Measurements from ENCODE around the gene UBE2A. TPM values are rescaled to one million over a fixed set of nuclear protein-coding genes. Genes with fewer than 3 reads are reported as not detected.

Gene UBE2A
- total RNA-seq, 1 donor from 2014 or later: 35.8 TPM

DNA sequence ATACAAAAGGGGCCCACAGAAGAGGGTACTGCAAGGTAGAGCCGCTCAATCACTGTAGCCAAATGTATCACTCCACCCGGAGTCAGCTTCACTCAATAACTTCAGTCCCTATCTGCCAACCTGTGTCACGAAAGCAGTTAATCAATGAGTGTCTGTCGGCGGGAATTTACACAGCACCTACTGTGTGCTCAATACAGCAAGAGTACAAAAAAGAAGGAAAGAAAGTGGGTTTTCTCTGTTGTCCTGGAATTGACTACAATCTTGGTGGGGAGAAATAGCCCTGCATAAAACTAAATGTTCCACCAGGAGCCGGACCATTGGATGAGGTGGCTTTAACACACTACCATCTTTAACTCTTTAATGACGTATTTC lies 32.6 kb downstream of the UBE2A start:
- Histone ChIP-seq H3K4me3 (peak overlapping the region; percentile 67 to 76), H3K36me3 (no peaks in the 10 kb centered on the region), H3K27ac (peak overlapping the region; percentile 95), H3K9me3 (no peaks in the 10 kb centered on the region), H3K4me1 (no peaks in the 10 kb centered on the region), H3K27me3 (no peaks in the 10 kb centered on the region)
- intact Hi-C loops (cut with DNase I): loop anchor here (10.0 kb wide), 1 partner anchor 88 kb away; the partner anchor contains the start of gene SEPTIN6
- no peak for DNase-seq (ENCODE audit: extremely low spot score in 2 of 2)
- TF ChIP-seq CTCF (IDR thresholded peaks at IDR 0.05): no peak
- no peak for TF ChIP-seq POLR2A (IDR thresholded peaks at IDR 0.05)
- no peak for TF ChIP-seq POLR2AphosphoS5 (IDR thresholded peaks at IDR 0.05; ENCODE audit: insufficient read depth in 1 of 2, low read depth in 1 of 2)

- no peak for TF ChIP-seq POLR2A (IDR thresholded peaks at IDR 0.05)
- TF ChIP-seq POLR2AphosphoS5 (IDR thresholded peaks at IDR 0.05; ENCODE audit: insufficient read depth in 1 of 2, low read depth in 1 of 2): no peak
- no peaks in the 10 kb centered on the region for H3K36me3 ChIP-seq
- intact Hi-C loops (cut with DNase I): no loop called here
- H3K27ac ChIP-seq: no peak overlapping the region
- H3K27me3 ChIP-seq: no peaks in the 10 kb centered on the region
- H3K9me3 ChIP-seq: no peaks in the 10 kb centered on the region
- DNase-seq (ENCODE audit: extremely low spot score in 2 of 2): no peak
- H3K4me3 ChIP-seq: no peak overlapping the region
- H3K4me1 ChIP-seq: no peaks in the 10 kb centered on the region
Measured at GRCh38 chrX:119614776-119615175, 40.4 kb downstream of the UBE2A start.

DNA sequence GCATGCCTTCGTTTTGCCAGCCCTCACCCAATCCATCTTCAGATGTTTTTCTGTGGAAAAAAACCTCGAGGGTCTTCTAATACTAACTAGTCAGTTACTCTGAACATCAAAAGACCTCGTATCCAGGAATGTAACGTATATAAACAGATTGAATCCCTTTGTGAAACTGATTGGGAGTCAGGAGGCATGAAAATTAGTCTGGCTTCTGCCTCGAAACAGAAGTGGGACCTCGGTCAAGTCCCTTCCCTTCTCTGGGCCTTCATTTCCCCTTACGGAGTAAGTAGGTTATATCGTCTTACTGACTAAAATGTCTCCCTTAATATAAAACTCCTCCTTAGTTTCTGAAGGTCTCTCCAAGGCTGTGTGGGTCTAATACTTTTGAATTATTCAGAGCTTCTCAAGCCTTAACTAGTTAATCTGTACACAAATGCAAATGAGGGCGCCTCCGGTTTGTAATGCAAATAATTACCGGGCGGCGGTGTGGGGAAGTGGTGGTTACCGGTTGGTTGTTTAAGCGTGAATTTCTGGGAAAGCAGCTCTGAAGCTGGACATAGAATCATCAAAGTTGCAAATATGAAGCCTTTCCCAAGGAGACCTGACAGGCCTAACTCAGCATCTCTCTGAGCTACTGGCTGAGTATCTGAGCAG lies 43.3 kb downstream of the UBE2A start:
- H3K27me3 ChIP-seq: no peaks in the 10 kb centered on the region
- DNase-seq (ENCODE audit: extremely low spot score in 2 of 2): no peak
- no peak overlapping the region for H3K27ac ChIP-seq
- TF ChIP-seq POLR2A (IDR thresholded peaks at IDR 0.05): no peak
- intact Hi-C loops (cut with DNase I): no loop called here
- no peaks in the 10 kb centered on the region for H3K9me3 ChIP-seq
- no peak overlapping the region for H3K4me3 ChIP-seq
- H3K36me3 ChIP-seq: no peaks in the 10 kb centered on the region
- no peaks in the 10 kb centered on the region for H3K4me1 ChIP-seq

DNA sequence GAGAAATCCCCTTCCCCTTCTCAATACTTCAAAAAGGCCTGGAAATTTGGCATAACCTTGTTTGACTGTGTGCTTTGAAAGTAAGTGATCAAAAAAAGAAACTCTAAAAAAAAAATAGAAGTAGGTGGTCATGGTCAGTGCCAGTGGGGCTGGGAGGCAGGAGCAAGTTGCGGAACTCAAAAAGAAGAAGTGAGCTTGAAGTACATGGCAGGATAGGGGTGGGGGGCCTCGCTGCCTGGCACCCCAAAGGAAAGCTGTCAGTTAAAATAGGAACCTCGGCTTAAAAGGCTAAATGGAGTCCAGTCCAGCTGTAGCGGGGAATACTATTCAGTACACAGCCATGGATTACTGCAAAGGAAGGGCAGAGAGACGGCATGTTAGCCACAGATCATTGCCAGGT lies 44.1 kb downstream of the UBE2A start:
- H3K27ac ChIP-seq: no peak overlapping the region
- intact Hi-C loops (cut with DNase I): no loop called here
- no peaks in the 10 kb centered on the region for H3K27me3 ChIP-seq
- TF ChIP-seq CTCF (IDR thresholded peaks at IDR 0.05) (no peak), POLR2AphosphoS5 (IDR thresholded peaks at IDR 0.05; ENCODE audit: insufficient read depth in 1 of 2, low read depth in 1 of 2) (no peak), POLR2A (IDR thresholded peaks at IDR 0.05) (no peak)
- H3K4me3 ChIP-seq: no peak overlapping the region
- no peaks in the 10 kb centered on the region for H3K36me3 ChIP-seq
- DNase-seq (ENCODE audit: extremely low spot score in 2 of 2): no peak
- H3K9me3 ChIP-seq: no peaks in the 10 kb centered on the region
- no peaks in the 10 kb centered on the region for H3K4me1 ChIP-seq

- intact Hi-C loops (cut with DNase I): no loop called here
- H3K4me3 ChIP-seq: no peak overlapping the region
Measured at GRCh38 chrX:119622356-119623232, 48.2 kb downstream of the UBE2A start.

DNA sequence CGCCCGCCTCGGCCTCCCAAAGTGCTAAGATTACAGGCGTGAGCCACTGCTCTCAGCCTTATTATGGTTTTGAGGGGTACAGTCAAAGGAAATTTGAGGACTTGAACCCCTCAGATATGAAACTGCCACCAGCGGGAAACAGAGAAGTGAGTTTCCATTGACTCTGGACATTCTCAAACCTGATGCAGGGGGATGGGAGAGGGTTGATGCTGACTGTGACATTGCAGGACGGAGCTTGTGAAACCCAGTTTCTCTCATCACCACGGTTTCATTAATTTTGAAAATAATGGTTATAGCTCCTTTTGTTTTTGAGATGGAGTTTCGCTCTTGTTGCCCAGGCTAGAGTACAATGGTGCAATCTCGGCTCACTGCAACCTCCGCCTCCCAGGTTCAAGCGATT lies 50.1 kb downstream of the UBE2A start:
- Histone ChIP-seq H3K36me3 (peaks cover 0 to 4% of the 10 kb centered on the region in 2 donors), H3K27me3 (no peaks in the 10 kb centered on the region), H3K4me3 (no peak overlapping the region), H3K4me1 (no peaks in the 10 kb centered on the region), H3K9me3 (no peaks in the 10 kb centered on the region), H3K27ac (no peak overlapping the region)
- intact Hi-C loops (cut with DNase I): no loop called here
- no peak for DNase-seq (ENCODE audit: extremely low spot score in 2 of 2)
- no peak for TF ChIP-seq POLR2A (IDR thresholded peaks at IDR 0.05)
- no peak for TF ChIP-seq CTCF (IDR thresholded peaks at IDR 0.05)
- TF ChIP-seq POLR2AphosphoS5 (IDR thresholded peaks at IDR 0.05; ENCODE audit: insufficient read depth in 1 of 2, low read depth in 1 of 2): no peak

More at GRCh38 chrX:119622356-119623232, 48.2 kb downstream of the UBE2A start:
- no peak for DNase-seq (ENCODE audit: extremely low spot score in 2 of 2)
- Histone ChIP-seq H3K27me3 (no peaks in the 10 kb centered on the region), H3K4me1 (no peaks in the 10 kb centered on the region), H3K9me3 (no peaks in the 10 kb centered on the region), H3K36me3 (no peaks in the 10 kb centered on the region), H3K27ac (no peak overlapping the region)
- TF ChIP-seq POLR2A (IDR thresholded peaks at IDR 0.05) (no peak), POLR2AphosphoS5 (IDR thresholded peaks at IDR 0.05; ENCODE audit: insufficient read depth in 1 of 2, low read depth in 1 of 2) (peak in 1 of 2 donors; percentile 28)

Data from vagina (tissue), 2 donors.